Measurements from ENCODE around the gene ST6GALNAC1.

The ST6GALNAC1 gene

GRCh38 chr17:76578376-76578775 lies 65.2 kb downstream of the ST6GALNAC1 start:
- no peaks in the 10 kb centered on the region for H3K9me2 ChIP-seq (ENCODE audit: low read depth, low read length)
- no peaks in the 10 kb centered on the region for H3K36me3 ChIP-seq (ENCODE audit: insufficient read depth, low read length)
- no peaks in the 10 kb centered on the region for H3K4me1 ChIP-seq (ENCODE audit: insufficient read depth, low read length, severe bottlenecking)
- no peaks in the 10 kb centered on the region for H3F3A ChIP-seq (ENCODE audit: insufficient read depth, low read length)
- H3K79me2 ChIP-seq (ENCODE audit: insufficient read depth, low read length): no peaks in the 10 kb centered on the region
- no peak overlapping the region for H3K9ac ChIP-seq (ENCODE audit: low read length)
- no peak overlapping the region for H3K27ac ChIP-seq (ENCODE audit: low read depth, low read length, poor library complexity, severe bottlenecking)
- no peak overlapping the region for H3K4me3 ChIP-seq (ENCODE audit: low read depth, low read length, poor library complexity, severe bottlenecking)
- H3K9me3 ChIP-seq (ENCODE audit: low read length): no peaks in the 10 kb centered on the region
- no peaks in the 10 kb centered on the region for H4K20me1 ChIP-seq (ENCODE audit: insufficient read depth, low read length)
- TF ChIP-seq CTCF (IDR thresholded peaks at IDR 0.05; ENCODE audit: low read length): no peak
- no peak for TF ChIP-seq EZH2 (IDR thresholded peaks at IDR 0.05; ENCODE audit: borderline replicate concordance, low read length)
- H3K27me3 ChIP-seq (ENCODE audit: insufficient read depth, low read length): 0 out of 2 replicates have a peak, but pooled peaks cover 6% of the 10 kb centered on the region
- no peak overlapping the region for H3K4me2 ChIP-seq (ENCODE audit: low read length)
- no peak overlapping the region for H2AFZ ChIP-seq (ENCODE audit: low read length)

DNA sequence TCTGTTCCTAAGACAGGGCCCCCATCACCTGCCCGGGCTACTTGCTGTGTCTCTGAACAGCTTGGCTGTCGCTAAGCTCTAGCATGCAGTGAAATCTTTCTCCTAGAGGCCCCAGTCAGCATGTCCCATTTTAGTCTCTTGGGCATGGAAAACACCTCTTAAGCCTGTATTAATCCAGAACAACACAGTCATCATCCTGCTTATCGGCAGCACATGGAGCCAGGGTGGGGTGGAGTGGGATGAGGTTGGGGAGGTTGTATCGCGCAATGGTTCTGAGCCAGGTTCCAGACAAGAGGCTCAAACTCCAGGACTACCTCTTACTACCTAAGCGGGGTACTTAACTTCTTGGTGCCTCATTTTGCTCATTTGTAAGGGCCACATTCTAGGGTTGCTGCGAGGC lies 65.7 kb downstream of the ST6GALNAC1 start:
- no peaks in the 10 kb centered on the region for H4K20me1 ChIP-seq (ENCODE audit: insufficient read depth, low read length)
- H2AFZ ChIP-seq (ENCODE audit: low read length): no peak overlapping the region
- H3K36me3 ChIP-seq (ENCODE audit: insufficient read depth, low read length): no peaks in the 10 kb centered on the region
- no peaks in the 10 kb centered on the region for H3K9me2 ChIP-seq (ENCODE audit: low read depth, low read length)
- H3F3A ChIP-seq (ENCODE audit: insufficient read depth, low read length): no peaks in the 10 kb centered on the region
- no peaks in the 10 kb centered on the region for H3K79me2 ChIP-seq (ENCODE audit: insufficient read depth, low read length)
- H3K4me3 ChIP-seq (ENCODE audit: low read depth, low read length, poor library complexity, severe bottlenecking): no peak overlapping the region
- no peaks in the 10 kb centered on the region for H3K4me1 ChIP-seq (ENCODE audit: insufficient read depth, low read length, severe bottlenecking)
- H3K9ac ChIP-seq (ENCODE audit: low read length): no peak overlapping the region
- TF ChIP-seq CTCF (IDR thresholded peaks at IDR 0.05; ENCODE audit: low read length) (no peak), EZH2 (IDR thresholded peaks at IDR 0.05; ENCODE audit: borderline replicate concordance, low read length) (no peak)
- H3K9me3 ChIP-seq (ENCODE audit: low read length): no peaks in the 10 kb centered on the region
- H3K4me2 ChIP-seq (ENCODE audit: low read length): no peak overlapping the region
- 0 out of 2 replicates have a peak, but pooled peaks cover 6% of the 10 kb centered on the region for H3K27me3 ChIP-seq (ENCODE audit: insufficient read depth, low read length)
- no peak overlapping the region for H3K27ac ChIP-seq (ENCODE audit: low read depth, low read length, poor library complexity, severe bottlenecking)

DNA sequence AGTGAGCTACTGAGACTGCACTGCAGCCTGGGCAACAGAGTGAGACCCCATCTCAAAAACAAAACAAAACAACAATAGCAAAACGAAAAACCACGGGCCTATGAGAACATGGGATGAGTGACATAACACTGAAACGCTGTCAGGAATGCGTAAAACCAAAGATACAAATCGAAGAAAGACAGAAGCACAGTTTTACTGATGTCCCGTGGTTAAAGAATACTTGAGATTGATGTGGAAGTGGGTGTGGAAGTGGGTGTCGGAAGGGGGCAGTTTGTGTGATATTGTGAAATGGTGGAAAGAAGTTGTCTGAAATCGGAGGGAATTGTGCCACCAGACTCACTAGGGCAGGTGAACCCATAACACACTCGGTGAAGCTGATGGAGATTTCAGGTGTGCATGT lies 67.4 kb downstream of the ST6GALNAC1 start:
- TF ChIP-seq EZH2 (IDR thresholded peaks at IDR 0.05; ENCODE audit: borderline replicate concordance, low read length) (no peak), CTCF (IDR thresholded peaks at IDR 0.05; ENCODE audit: low read length) (no peak)
- H3K9me3 ChIP-seq (ENCODE audit: low read length): no peaks in the 10 kb centered on the region
- no peaks in the 10 kb centered on the region for H3K4me1 ChIP-seq (ENCODE audit: insufficient read depth, low read length, severe bottlenecking)
- no peak overlapping the region for H3K9ac ChIP-seq (ENCODE audit: low read length)
- H4K20me1 ChIP-seq (ENCODE audit: insufficient read depth, low read length): no peaks in the 10 kb centered on the region
- no peaks in the 10 kb centered on the region for H3K36me3 ChIP-seq (ENCODE audit: insufficient read depth, low read length)
- H2AFZ ChIP-seq (ENCODE audit: low read length): no peak overlapping the region
- peaks cover 6% of the 10 kb centered on the region; the same call in 1 of the 2 replicates for H3K27me3 ChIP-seq (ENCODE audit: insufficient read depth, low read length)
- H3F3A ChIP-seq (ENCODE audit: insufficient read depth, low read length): no peaks in the 10 kb centered on the region
- no peak overlapping the region for H3K4me2 ChIP-seq (ENCODE audit: low read length)
- no peaks in the 10 kb centered on the region for H3K9me2 ChIP-seq (ENCODE audit: low read depth, low read length)
- H3K4me3 ChIP-seq (ENCODE audit: low read depth, low read length, poor library complexity, severe bottlenecking): no peak overlapping the region
- no peaks in the 10 kb centered on the region for H3K79me2 ChIP-seq (ENCODE audit: insufficient read depth, low read length)
- no peak overlapping the region for H3K27ac ChIP-seq (ENCODE audit: low read depth, low read length, poor library complexity, severe bottlenecking)

Measured in OCI-LY1 (cell line).